PFSK-1 (cell line): ENCODE measurements around the gene POLA1.

Experiments
- FOXP2 ChIP-seq: optimal IDR thresholded peaks from 2 replicates; pipeline ENCODE3; 2011; ENCODE audit warnings: borderline replicate concordance, control low read depth, inconsistent platforms; ENCODE audit not compliant: insufficient read depth; ENCODE audit errors: extremely low read length, extremely low read depth
- POLR2AphosphoS5 ChIP-seq: IDR thresholded peaks from 2 replicates; pipeline ENCODE4 v1.6.1; 2012; ENCODE audit warnings: low read depth, mild to moderate bottlenecking, control low read depth, low read length, moderate library complexity
- REST ChIP-seq, 2 experiments: IDR thresholded peaks; 2 replicates each; pipeline versions ENCODE4 v1.6.1 to v1.8.0; 2011 to 2012; ENCODE audit warnings: low read depth in 2 of 2, low read length in 2 of 2, control low read depth in 1 of 2, inconsistent platforms in 1 of 2, mild to moderate bottlenecking in 1 of 2, moderate library complexity in 1 of 2; ENCODE audit not compliant: insufficient read depth in 1 of 2
- SIN3A ChIP-seq: IDR thresholded peaks from 2 replicates; pipeline ENCODE4 v1.6.1; 2012; ENCODE audit warnings: mild to moderate bottlenecking, low read length, moderate library complexity, borderline replicate concordance; ENCODE audit not compliant: insufficient read depth
- TAF1 ChIP-seq: IDR thresholded peaks from 2 replicates; pipeline ENCODE4 v1.6.1; 2012; ENCODE audit warnings: low read length, control low read depth, borderline replicate concordance; ENCODE audit not compliant: insufficient read depth

Gene POLA1

GRCh38 chrX:24692305-24692704, 1.4 kb upstream of the POLA1 start:
- TF ChIP-seq SIN3A = no peak
- TF ChIP-seq FOXP2 = no peak
- TF ChIP-seq REST (IDR thresholded peaks at IDR 0.05; ENCODE audit: insufficient read depth in 1 of 2, low read depth in 2 of 2, low read length in 2 of 2) = no peak

- TF ChIP-seq POLR2AphosphoS5 (no peak), REST (IDR thresholded peaks at IDR 0.05; ENCODE audit: insufficient read depth in 1 of 2, low read depth in 2 of 2, low read length in 2 of 2) (no peak), TAF1 (no peak)
Measured at GRCh38 chrX:24694825-24695224, 1.1 kb downstream of the POLA1 start.

- TF ChIP-seq REST (IDR thresholded peaks at IDR 0.05; ENCODE audit: insufficient read depth in 1 of 2, low read depth in 2 of 2, low read length in 2 of 2) (no peak), TAF1 (no peak), FOXP2 (no peak), POLR2AphosphoS5 (no peak), SIN3A (no peak)
Measured at GRCh38 chrX:24696294-24696693, 2.6 kb downstream of the POLA1 start.

GRCh38 chrX:24702362-24703184, 8.9 kb downstream of the POLA1 start:
- TF ChIP-seq REST (IDR thresholded peaks at IDR 0.05; ENCODE audit: insufficient read depth in 1 of 2, low read depth in 2 of 2, low read length in 2 of 2) (no peak), FOXP2 (no peak), TAF1 (no peak), POLR2AphosphoS5 (no peak), SIN3A (no peak)

GRCh38 chrX:24703185-24703494, 9.4 kb downstream of the POLA1 start:
- TF ChIP-seq SIN3A = no peak
- no peak for TF ChIP-seq POLR2AphosphoS5
- no peak for TF ChIP-seq TAF1
- TF ChIP-seq REST (IDR thresholded peaks at IDR 0.05; ENCODE audit: insufficient read depth in 1 of 2, low read depth in 2 of 2, low read length in 2 of 2) = no peak
- no peak for TF ChIP-seq FOXP2
